Measurements from ENCODE around the gene MYH16.
"Not testable (repeated sequence)": the region's sequence is repeated elsewhere in the genome, so short reads cannot be mapped to it uniquely, and the experiment has no call there.

DNA sequence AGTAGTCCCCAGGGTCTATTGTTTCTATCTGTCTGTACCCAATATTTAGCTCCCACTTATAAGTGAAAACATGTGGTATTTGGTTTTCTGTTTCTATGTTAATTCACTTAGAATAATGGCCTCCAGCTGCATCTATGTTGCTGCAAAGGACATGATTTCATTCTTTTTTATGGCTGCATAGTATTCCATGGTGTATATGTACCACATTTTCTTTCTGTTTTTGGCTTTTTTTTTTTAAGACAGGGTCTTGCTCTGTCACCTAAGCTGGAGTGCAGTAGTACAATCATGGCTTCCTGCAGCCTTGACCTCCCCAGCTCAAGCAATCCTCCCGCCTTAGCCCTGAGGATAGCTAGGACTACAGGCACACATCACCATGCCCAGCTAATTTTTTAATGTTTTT, 34.8 kb upstream of the MYH16 start:
- TF ChIP-seq, protein P1, sequence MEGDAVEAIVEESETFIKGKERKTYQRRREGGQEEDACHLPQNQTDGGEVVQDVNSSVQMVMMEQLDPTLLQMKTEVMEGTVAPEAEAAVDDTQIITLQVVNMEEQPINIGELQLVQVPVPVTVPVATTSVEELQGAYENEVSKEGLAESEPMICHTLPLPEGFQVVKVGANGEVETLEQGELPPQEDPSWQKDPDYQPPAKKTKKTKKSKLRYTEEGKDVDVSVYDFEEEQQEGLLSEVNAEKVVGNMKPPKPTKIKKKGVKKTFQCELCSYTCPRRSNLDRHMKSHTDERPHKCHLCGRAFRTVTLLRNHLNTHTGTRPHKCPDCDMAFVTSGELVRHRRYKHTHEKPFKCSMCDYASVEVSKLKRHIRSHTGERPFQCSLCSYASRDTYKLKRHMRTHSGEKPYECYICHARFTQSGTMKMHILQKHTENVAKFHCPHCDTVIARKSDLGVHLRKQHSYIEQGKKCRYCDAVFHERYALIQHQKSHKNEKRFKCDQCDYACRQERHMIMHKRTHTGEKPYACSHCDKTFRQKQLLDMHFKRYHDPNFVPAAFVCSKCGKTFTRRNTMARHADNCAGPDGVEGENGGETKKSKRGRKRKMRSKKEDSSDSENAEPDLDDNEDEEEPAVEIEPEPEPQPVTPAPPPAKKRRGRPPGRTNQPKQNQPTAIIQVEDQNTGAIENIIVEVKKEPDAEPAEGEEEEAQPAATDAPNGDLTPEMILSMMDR (IDR thresholded peaks at IDR 0.05; ENCODE audit: low read depth, low read length, missing input control), result not testable (repeated sequence)
- TF ChIP-seq, protein P2, sequence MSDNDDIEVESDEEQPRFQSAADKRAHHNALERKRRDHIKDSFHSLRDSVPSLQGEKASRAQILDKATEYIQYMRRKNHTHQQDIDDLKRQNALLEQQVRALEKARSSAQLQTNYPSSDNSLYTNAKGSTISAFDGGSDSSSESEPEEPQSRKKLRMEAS (IDR thresholded peaks at IDR 0.05), result not testable (repeated sequence)
